NT2/D1 (cell line): ENCODE results near the gene ROMO1.

ENCODE experiments used
- SUZ12 ChIP-seq: IDR thresholded peaks from 2 replicates; pipeline ENCODE4 v1.6.1; 2011; ENCODE audit not compliant: insufficient read length, insufficient read depth; ENCODE audit errors: extremely low read depth
- YY1 ChIP-seq: IDR thresholded peaks from 2 replicates; pipeline ENCODE4 v1.6.1; 2011; ENCODE audit not compliant: insufficient read length, insufficient read depth
- ZNF274 ChIP-seq: IDR thresholded peaks from 2 replicates; pipeline ENCODE4 v1.6.1; 2011; ENCODE audit warnings: mild to moderate bottlenecking, low read depth, low read length

DNA sequence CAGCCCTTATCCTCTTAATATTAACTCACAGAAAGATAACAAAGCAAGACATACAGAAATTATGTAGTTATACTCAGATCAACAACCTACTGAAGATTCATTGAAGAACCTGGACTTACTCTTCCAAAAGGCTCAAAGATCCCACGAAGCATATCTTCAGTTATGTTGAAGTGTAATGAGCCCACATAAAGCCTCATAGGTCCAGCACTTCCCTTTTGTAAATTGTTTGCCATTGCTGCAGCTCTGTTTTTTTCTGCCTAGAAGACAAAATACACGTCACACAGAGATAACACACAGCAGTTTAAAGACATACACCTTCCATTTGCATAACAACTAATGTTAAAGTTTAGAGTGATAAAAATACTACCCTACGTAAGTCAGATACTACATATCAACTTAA is 22.4 kb downstream of the ROMO1 start:
- TF ChIP-seq YY1 (no peak), ZNF274 (no peak), SUZ12 (no peak)
